ENCODE data around the gene PDE8B. TPM values are rescaled to one million over a fixed set of nuclear protein-coding genes. Genes with fewer than 3 reads are reported as not detected.

PDE8B gene
- total RNA-seq, 1 experiment from 2014 or later = 0.39 TPM

GRCh38 chr5:77192441-77193050 lies 17.9 kb upstream of the PDE8B start:
- DNase-seq (ENCODE audit: low read depth) = no peak

DNA sequence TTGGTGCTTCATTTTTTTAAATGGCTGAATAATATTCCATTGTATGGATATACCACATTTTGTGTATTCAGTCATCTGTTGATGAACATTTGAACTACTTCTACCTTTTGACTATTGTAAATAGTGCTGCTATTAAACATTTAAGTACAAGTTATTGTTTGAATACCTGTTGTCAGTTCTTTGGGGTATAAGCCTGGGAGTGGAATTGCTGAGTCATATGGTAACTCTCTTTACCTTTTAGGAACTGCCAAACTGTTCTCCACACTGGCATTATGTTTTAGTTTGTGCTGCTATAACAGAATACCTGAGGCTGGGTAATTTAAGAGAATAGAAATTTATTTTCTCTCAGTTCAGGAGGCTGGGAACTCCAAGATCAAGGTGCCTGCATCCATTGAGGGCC lies 15.7 kb upstream of the PDE8B start:
- DNase-seq (ENCODE audit: low read depth) = no peak

DNA sequence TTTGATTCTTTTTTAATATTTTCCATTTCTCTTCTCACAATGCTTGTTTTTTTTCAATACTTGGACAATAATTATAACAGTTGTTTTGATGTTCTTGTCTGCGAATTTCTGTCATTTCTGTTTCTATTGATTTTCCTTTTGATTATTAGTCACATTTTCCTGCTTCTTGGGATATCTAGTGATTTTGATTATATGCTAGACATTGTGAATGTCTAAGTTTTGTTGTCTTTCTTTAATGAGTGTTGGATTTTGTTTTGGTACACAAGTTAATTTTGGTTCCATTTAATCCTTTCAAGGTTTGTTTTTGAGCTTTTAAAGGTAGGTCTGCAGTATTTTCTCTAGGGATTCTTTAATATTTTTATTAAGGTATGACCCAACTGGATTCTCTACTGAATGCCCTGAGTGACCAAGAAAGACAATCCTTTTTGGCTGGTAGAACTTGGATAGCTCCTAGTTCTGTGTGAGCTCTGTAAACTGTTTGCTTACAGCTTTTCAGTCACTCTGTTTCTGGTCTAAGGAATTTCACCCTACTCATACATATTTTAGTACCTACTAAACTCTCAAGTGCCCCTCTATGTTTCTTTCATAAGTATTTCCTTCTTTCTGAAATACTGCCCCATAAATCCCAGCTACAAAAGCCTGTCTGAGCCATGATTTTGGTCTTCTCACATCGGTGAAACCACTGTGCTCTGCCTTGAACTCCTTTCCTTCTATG lies 12.5 kb upstream of the PDE8B start:
- no peak for DNase-seq (ENCODE audit: low read depth)

DNA sequence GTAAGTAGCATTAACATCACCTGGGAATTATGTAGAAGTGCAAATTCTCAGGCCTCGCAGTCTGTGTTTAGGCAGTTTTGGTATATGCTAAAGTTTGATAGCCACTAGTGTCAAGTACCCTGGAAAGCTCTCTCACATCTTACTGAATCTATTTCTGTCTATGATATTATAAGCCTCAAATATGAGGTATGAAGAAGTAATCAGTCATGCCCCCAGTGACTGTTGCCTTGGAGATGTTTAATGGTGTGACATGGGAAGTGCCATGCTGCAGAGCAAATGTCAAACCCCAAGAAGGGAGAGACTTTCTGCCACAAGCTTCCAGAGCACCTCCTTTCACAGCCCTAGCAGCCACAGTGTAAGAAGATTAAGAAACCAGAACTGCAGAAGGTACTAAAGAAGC lies 9.8 kb upstream of the PDE8B start:
- DNase-seq (ENCODE audit: low read depth) = no peak

- DNase-seq (ENCODE audit: low read depth) = no peak
Observed at GRCh38 chr5:77202145-77202544, 8.3 kb upstream of the PDE8B start.

GRCh38 chr5:77204967-77205366 lies 5.5 kb upstream of the PDE8B start:
- no peak for DNase-seq (ENCODE audit: low read depth)

- DNase-seq (ENCODE audit: low read depth) = peak; percentile 28
Observed at GRCh38 chr5:77208507-77209163, 1.8 kb upstream of the PDE8B start.

GRCh38 chr5:77209495-77210090 lies 887 bp upstream of the PDE8B start:
- DNase-seq (ENCODE audit: low read depth) = no peak

GRCh38 chr5:77210964-77211690 lies 647 bp downstream of the PDE8B start:
- DNase-seq (ENCODE audit: low read depth) = peak; percentile 31

DNA sequence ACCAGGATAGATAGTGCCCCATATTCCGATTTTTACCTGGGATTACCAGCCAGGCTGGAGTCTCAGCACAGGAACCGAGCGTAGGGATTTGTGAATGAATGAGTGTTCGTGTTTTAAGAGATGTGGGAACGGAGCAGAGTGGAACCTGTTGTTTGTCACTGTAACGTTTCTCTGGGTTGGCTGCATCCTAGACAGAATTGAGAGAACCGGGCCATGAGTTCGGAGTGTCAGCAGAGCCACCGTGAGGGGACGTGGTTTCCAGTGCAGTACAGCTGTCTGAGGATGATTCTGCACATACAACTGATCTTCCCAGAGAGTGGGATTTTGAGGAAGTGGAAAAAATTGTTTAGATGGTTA lies 1.2 kb downstream of the PDE8B start:
- DNase-seq (ENCODE audit: low read depth) = no peak

- no peak for DNase-seq (ENCODE audit: low read depth)
Observed at GRCh38 chr5:77213601-77214000, 3.1 kb downstream of the PDE8B start.

- DNase-seq (ENCODE audit: low read depth) = no peak
Observed at GRCh38 chr5:77214151-77214550, 3.7 kb downstream of the PDE8B start.

DNA sequence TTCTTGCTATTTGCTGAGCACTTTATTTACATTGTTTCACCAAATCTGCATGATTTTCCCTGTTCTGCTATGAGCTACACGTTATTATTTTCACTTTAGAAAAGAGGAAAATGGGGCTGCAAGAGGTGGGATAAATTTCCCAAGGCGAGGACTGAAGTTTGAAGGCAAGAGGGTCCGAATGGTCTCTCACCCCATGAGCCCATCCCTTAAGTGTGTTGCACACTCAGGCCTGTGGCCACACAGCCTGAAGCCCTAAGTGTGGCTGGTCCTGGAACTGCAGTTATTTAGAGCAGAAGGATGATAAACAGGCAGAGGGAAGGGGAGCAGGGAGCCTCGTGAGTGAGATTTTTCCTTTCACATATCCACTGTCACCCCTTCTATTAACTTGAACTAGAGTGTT lies 7.8 kb downstream of the PDE8B start:
- no peak for DNase-seq (ENCODE audit: low read depth)

GRCh38 chr5:77221115-77221514 lies 10.6 kb downstream of the PDE8B start:
- no peak for DNase-seq (ENCODE audit: low read depth)

- no peak for DNase-seq (ENCODE audit: low read depth)
Observed at GRCh38 chr5:77222722-77223121, 12.2 kb downstream of the PDE8B start.

- no peak for DNase-seq (ENCODE audit: low read depth)
Observed at GRCh38 chr5:77223653-77224052, 13.2 kb downstream of the PDE8B start.

GRCh38 chr5:77224672-77225355 lies 14.3 kb downstream of the PDE8B start:
- DNase-seq (ENCODE audit: low read depth) = peak; percentile 87

GRCh38 chr5:77225531-77225930 lies 15.1 kb downstream of the PDE8B start:
- no peak for DNase-seq (ENCODE audit: low read depth)

GRCh38 chr5:77229887-77230286 lies 19.4 kb downstream of the PDE8B start:
- DNase-seq (ENCODE audit: low read depth) = no peak

DNA sequence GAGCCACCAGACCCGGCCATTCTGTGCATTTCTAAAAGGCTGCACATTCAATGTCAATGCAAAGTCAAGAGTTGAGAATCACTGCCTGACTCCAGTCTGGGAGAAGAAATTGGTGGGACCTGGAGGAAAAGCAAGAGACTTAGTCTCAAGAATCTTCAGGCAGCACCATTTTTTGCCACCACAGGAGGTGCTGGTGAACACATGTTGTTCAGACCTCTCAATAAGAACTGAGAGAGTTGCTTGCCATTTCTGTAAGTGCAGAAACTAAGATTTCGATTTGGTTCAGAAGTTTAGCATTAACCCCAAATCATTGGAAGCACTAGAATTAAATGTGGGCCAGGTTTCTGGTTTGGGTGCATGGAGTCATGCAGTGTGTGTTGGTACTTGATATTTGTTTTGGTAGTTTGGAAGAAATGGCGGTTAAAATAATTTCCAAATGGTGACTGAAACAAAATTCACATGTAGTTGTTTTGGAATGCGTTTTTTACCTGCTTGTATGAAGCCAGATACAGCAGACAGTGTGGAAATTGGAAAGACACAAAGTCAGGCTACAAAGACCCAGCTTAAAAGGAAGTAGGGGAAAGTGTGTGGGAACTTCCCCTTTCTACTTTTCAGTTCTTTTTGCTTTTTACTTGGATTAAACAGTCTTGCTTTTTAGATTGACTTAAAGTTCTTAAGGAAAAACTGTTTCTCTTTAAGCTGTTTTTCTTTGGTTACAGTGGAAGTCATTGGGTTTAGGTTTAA lies 20.4 kb downstream of the PDE8B start:
- DNase-seq (ENCODE audit: low read depth) = no peak

Data from M059J (cell line).